ENCODE measurements around the gene BNIP1. TPM values are rescaled to one million over a fixed set of nuclear protein-coding genes. Genes with fewer than 3 reads are reported as not detected.

BNIP1 gene
- total RNA-seq, 1 donor: 14.5 TPM

GRCh38 chr5:173187054-173187743, 42.9 kb downstream of the BNIP1 start:
- H3K9me3 ChIP-seq (ENCODE audit: low read depth, low read length): no peaks in the 10 kb centered on the region
- peaks cover 15% of the 10 kb centered on the region for H3K27me3 ChIP-seq (ENCODE audit: insufficient read depth, low read length)
- no peaks in the 10 kb centered on the region for H3K79me2 ChIP-seq (ENCODE audit: insufficient read depth, low read length)
- no peak overlapping the region for H3K4me2 ChIP-seq (ENCODE audit: insufficient read depth, low read length)
- TF ChIP-seq CTCF (IDR thresholded peaks at IDR 0.05; ENCODE audit: extremely low read depth, low read depth, low read length): no peak
- no peak overlapping the region for H3K27ac ChIP-seq (ENCODE audit: low read depth, low read length)
- no peak overlapping the region for H3K4me3 ChIP-seq (ENCODE audit: insufficient read depth, low read length)
- H4K20me1 ChIP-seq (ENCODE audit: insufficient read depth, low read length): no peaks in the 10 kb centered on the region
- no peaks in the 10 kb centered on the region for H3K36me3 ChIP-seq (ENCODE audit: insufficient read depth, low read length)
- no peak for DNase-seq (ENCODE audit: insufficient read length, low spot score, missing footprints)
- H2AFZ ChIP-seq (ENCODE audit: low read length): no peak overlapping the region
- no peaks in the 10 kb centered on the region for H3K4me1 ChIP-seq (ENCODE audit: insufficient read depth, low read length)

DNA sequence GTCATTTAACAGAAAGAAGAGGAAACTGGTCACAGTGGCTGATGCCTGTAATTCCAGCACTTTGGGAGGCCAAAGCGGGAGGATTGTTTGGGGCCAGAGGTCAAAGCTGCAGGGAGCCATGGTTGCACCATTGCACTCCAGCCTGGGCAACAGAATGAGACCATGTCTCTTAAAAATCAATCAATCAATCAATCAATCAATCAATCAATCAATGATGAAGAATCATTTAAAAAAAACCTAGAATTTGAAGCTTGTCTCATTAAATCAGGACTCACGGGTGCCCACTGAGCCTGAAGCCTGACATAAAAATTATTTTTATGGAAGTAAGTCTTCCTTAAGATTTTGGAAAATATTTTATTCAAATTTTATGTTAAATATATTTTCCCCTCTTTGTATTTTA, 43.9 kb downstream of the BNIP1 start:
- Histone ChIP-seq H3K4me3 (ENCODE audit: insufficient read depth, low read length) (no peak overlapping the region), H3K27ac (ENCODE audit: low read depth, low read length) (no peak overlapping the region), H3K36me3 (ENCODE audit: insufficient read depth, low read length) (no peaks in the 10 kb centered on the region), H2AFZ (ENCODE audit: low read length) (no peak overlapping the region), H3K4me1 (ENCODE audit: insufficient read depth, low read length) (no peaks in the 10 kb centered on the region), H3K9me3 (ENCODE audit: low read depth, low read length) (no peaks in the 10 kb centered on the region), H3K27me3 (ENCODE audit: insufficient read depth, low read length) (peaks cover 15% of the 10 kb centered on the region), H3K4me2 (ENCODE audit: insufficient read depth, low read length) (no peak overlapping the region), H4K20me1 (ENCODE audit: insufficient read depth, low read length) (no peaks in the 10 kb centered on the region), H3K79me2 (ENCODE audit: insufficient read depth, low read length) (no peaks in the 10 kb centered on the region)
- DNase-seq (ENCODE audit: insufficient read length, low spot score, missing footprints): no peak
- no peak for TF ChIP-seq CTCF (IDR thresholded peaks at IDR 0.05; ENCODE audit: extremely low read depth, low read depth, low read length)

GRCh38 chr5:173191015-173191414, 46.7 kb downstream of the BNIP1 start:
- Histone ChIP-seq H3K27ac (ENCODE audit: low read depth, low read length) (no peak overlapping the region), H3K79me2 (ENCODE audit: insufficient read depth, low read length) (no peaks in the 10 kb centered on the region), H3K4me1 (ENCODE audit: insufficient read depth, low read length) (no peaks in the 10 kb centered on the region), H2AFZ (ENCODE audit: low read length) (no peak overlapping the region), H3K27me3 (ENCODE audit: insufficient read depth, low read length) (peaks cover 20% of the 10 kb centered on the region), H4K20me1 (ENCODE audit: insufficient read depth, low read length) (no peaks in the 10 kb centered on the region), H3K4me2 (ENCODE audit: insufficient read depth, low read length) (no peak overlapping the region), H3K36me3 (ENCODE audit: insufficient read depth, low read length) (no peaks in the 10 kb centered on the region), H3K4me3 (ENCODE audit: insufficient read depth, low read length) (no peak overlapping the region), H3K9me3 (ENCODE audit: low read depth, low read length) (no peaks in the 10 kb centered on the region)
- no peak for DNase-seq (ENCODE audit: insufficient read length, low spot score, missing footprints)
- TF ChIP-seq CTCF (IDR thresholded peaks at IDR 0.05; ENCODE audit: extremely low read depth, low read depth, low read length): no peak

GRCh38 chr5:173191561-173191960, 47.2 kb downstream of the BNIP1 start:
- Histone ChIP-seq H3K27ac (ENCODE audit: low read depth, low read length) (no peak overlapping the region), H3K27me3 (ENCODE audit: insufficient read depth, low read length) (peaks cover 25% of the 10 kb centered on the region), H3K79me2 (ENCODE audit: insufficient read depth, low read length) (no peaks in the 10 kb centered on the region), H3K4me2 (ENCODE audit: insufficient read depth, low read length) (no peak overlapping the region), H4K20me1 (ENCODE audit: insufficient read depth, low read length) (no peaks in the 10 kb centered on the region), H3K4me3 (ENCODE audit: insufficient read depth, low read length) (no peak overlapping the region), H3K36me3 (ENCODE audit: insufficient read depth, low read length) (no peaks in the 10 kb centered on the region), H3K4me1 (ENCODE audit: insufficient read depth, low read length) (no peaks in the 10 kb centered on the region), H3K9me3 (ENCODE audit: low read depth, low read length) (no peaks in the 10 kb centered on the region), H2AFZ (ENCODE audit: low read length) (no peak overlapping the region)
- DNase-seq (ENCODE audit: insufficient read length, low spot score, missing footprints): no peak
- TF ChIP-seq CTCF (IDR thresholded peaks at IDR 0.05; ENCODE audit: extremely low read depth, low read depth, low read length): no peak

Measured in osteoblast (primary cell).